K562 (cell line): Measurements from ENCODE around the gene INS. TPM values are rescaled to one million over a fixed set of nuclear protein-coding genes. Genes with fewer than 3 reads are reported as not detected.

ENCODE experiments used
- ATAC-seq: fragments of 200-7000 bp; cut with Tn5 transposase; 3 replicates; pipeline ENCODE4 v1.9.1; 2020; ENCODE audit warnings: moderate library complexity
- BruUV-seq: library from RNA; stranded (reverse); fragments of 400-500 nt; replicated peaks from 2 replicates; lab custom pipeline; 2021; lab: Mats Ljungman, UMichigan
- CTCF ChIA-PET: fragments of 300-600 bp; formaldehyde crosslinking; extraction: SDS; loops from one replicate; lab custom pipeline; 2021; ENCODE audit warnings: low intra/inter-chr PET ratio; lab: Yijun Ruan, JAX
- POLR2A ChIA-PET: fragments of 300-600, 350-650 bp; sonication (Branson Sonifier 250); formaldehyde crosslinking; extraction: SDS; loops from one replicate; lab custom pipeline; 2021; ENCODE audit warnings: antibody characterized with exemption, inconsistent platforms; lab: Yijun Ruan, JAX
- DNase-seq, 4 experiments: peaks; one replicate each; pipeline versions ENCODE4 v3.0.0 to v3.0.0-alpha.2; 2011 to 2018; ENCODE audit warnings: low spot score in 3 of 4, mixed read lengths in 3 of 4; ENCODE audit errors: extremely low read depth in 1 of 4
- FAIRE-seq: peaks from 2 replicates; lab custom pipeline; 2011; peaks lifted over from hg19 to GRCh38; lab: Jason Lieb, UNC
- H2AFZ ChIP-seq: 2 replicates; pipeline ENCODE4 v1.6.0; 2011; ENCODE audit warnings: low read depth, low read length, control low read depth, inconsistent platforms
- H3K27ac ChIP-seq: fragments of 200-600 bp; 3 replicates; pipeline ENCODE4 v1.8.0; 2011; ENCODE audit warnings: low read depth, mild to moderate bottlenecking, control low read depth, inconsistent platforms, low read length, moderate library complexity, mixed read lengths; ENCODE audit errors: extremely low read depth
- H3K27me3 ChIP-seq, 2 experiments: fragments of 300-600 bp in 1 of 2; 2 replicates in 1 of 2; 3 replicates in 1 of 2; pipeline versions ENCODE4 v1.6.0 to v1.8.0; 2011; ENCODE audit warnings: inconsistent platforms in 2 of 2, low read length in 2 of 2, mild to moderate bottlenecking in 1 of 2, mixed read lengths in 1 of 2, moderate library complexity in 1 of 2; ENCODE audit not compliant: control insufficient read depth in 2 of 2, insufficient read depth in 2 of 2
- H3K36me3 ChIP-seq: fragments of 300-600 bp; 3 replicates; pipeline ENCODE4 v1.8.0; 2011; ENCODE audit warnings: mild to moderate bottlenecking, low read length, inconsistent platforms; ENCODE audit not compliant: control insufficient read depth, insufficient read depth
- H3K4me1 ChIP-seq, 2 experiments: fragments of 200-600 bp in 1 of 2; replicated peaks in 1 of 2; 2 replicates in 1 of 2; 3 replicates in 1 of 2; pipeline versions ENCODE4 v1.5.1 to v1.8.0; 2011; ENCODE audit warnings: inconsistent platforms in 2 of 2, low read length in 2 of 2, mild to moderate bottlenecking in 1 of 2, mixed read lengths in 1 of 2, moderate library complexity in 1 of 2; ENCODE audit not compliant: control insufficient read depth in 2 of 2, insufficient read depth in 2 of 2
- H3K4me2 ChIP-seq: 2 replicates; pipeline ENCODE4 v1.6.1; 2011; ENCODE audit warnings: low read length, control low read depth, inconsistent platforms, mixed read lengths; ENCODE audit not compliant: insufficient read depth
- H3K4me3 ChIP-seq: fragments of 200-600 bp; sonication (generic), shearing (Covaris generic); 2 replicates; pipeline ENCODE4 v1.5.1; 2016; ENCODE audit warnings: control low read depth, inconsistent platforms
- H3K79me2 ChIP-seq: fragments of 200-600 bp; 3 replicates; pipeline ENCODE4 v1.8.0; 2011; ENCODE audit warnings: low read length, inconsistent platforms; ENCODE audit not compliant: control insufficient read depth, insufficient read depth
- H3K9ac ChIP-seq, 2 experiments: 2 replicates each; pipeline versions ENCODE4 v1.6.0 to v1.6.1; 2011; ENCODE audit warnings: low read depth in 2 of 2, low read length in 2 of 2, control low read depth in 1 of 2, inconsistent platforms in 1 of 2, mild to moderate bottlenecking in 1 of 2, mixed read lengths in 1 of 2; ENCODE audit not compliant: insufficient read depth in 1 of 2
- H3K9me1 ChIP-seq: one replicate; pipeline ENCODE4 v1.6.0; 2011; ENCODE audit warnings: inconsistent platforms, mild to moderate bottlenecking, low read length, moderate library complexity; ENCODE audit not compliant: control insufficient read depth, insufficient read depth
- H3K9me3 ChIP-seq: replicated peaks from 2 replicates; pipeline ENCODE4 v1.5.1; 2011; ENCODE audit warnings: low read depth, low read length, inconsistent platforms; ENCODE audit not compliant: control insufficient read depth, insufficient read depth
- H4K20me1 ChIP-seq: replicated peaks from 2 replicates; pipeline ENCODE4 v1.6.1; 2011; ENCODE audit warnings: low read length, inconsistent platforms, mixed read lengths; ENCODE audit not compliant: control insufficient read depth, insufficient read depth
- ATF7 ChIP-seq: fragments of 450-650 bp; IDR thresholded peaks from 2 replicates; pipeline ENCODE4 v1.7.1; 2014; ENCODE audit warnings: mild to moderate bottlenecking, moderate library complexity
- CBX2 ChIP-seq: fragments of 200-600 bp; sonication (generic); IDR thresholded peaks from one replicate; pipeline ENCODE4 v1.6.1; 2012; ENCODE audit warnings: mild to moderate bottlenecking, low read length, inconsistent platforms; ENCODE audit not compliant: insufficient read depth, poor library complexity, severe bottlenecking
- CEBPG ChIP-seq, 3 experiments: fragments of 200-800 bp in 1 of 3; sonication (Bioruptor generic) in 1 of 3; sonication (generic) in 1 of 3; formaldehyde crosslinking in 1 of 3; IDR thresholded peaks in 2 of 3; conservative IDR thresholded peaks in 1 of 3; 2 replicates each; pipeline versions ENCODE4 v1.6.1 to v1.8.0; 2016 to 2022; ENCODE audit warnings: missing compliant biosample characterization in 2 of 3, missing genetic modification characterization in 2 of 3, mild to moderate bottlenecking in 1 of 3, missing genetic modification reagents in 1 of 3
- ELF4 ChIP-seq: fragments of 450-650 bp; formaldehyde crosslinking; IDR thresholded peaks from 2 replicates; pipeline ENCODE4 v1.4.0; 2022; ENCODE audit warnings: missing genetic modification characterization
- FOSL1 ChIP-seq: fragments of 200-800 bp; sonication (Bioruptor generic); conservative IDR thresholded peaks from 2 replicates; pipeline ENCODE4 v1.6.1; 2016; ENCODE audit warnings: missing genetic modification characterization, missing compliant biosample characterization
- HDAC8 ChIP-seq: fragments of 450-650 bp; IDR thresholded peaks from 2 replicates; pipeline ENCODE4 v1.6.1; 2016; ENCODE audit warnings: mild to moderate bottlenecking, missing genetic modification characterization, moderate library complexity, missing compliant biosample characterization
- KDM5B ChIP-seq: fragments of 200-600 bp; sonication (generic); IDR thresholded peaks from 2 replicates; pipeline ENCODE4 v1.6.1; 2012; ENCODE audit warnings: low read depth, mild to moderate bottlenecking, moderate library complexity, low read length, control low read depth, inconsistent platforms; ENCODE audit not compliant: insufficient replicate concordance
- MTA3 ChIP-seq: fragments of 450-650 bp; formaldehyde crosslinking; IDR thresholded peaks from 2 replicates; pipeline ENCODE4 v1.6.1; 2017; ENCODE audit warnings: mild to moderate bottlenecking, borderline replicate concordance
- PRPF4 ChIP-seq: fragments of 200-400 bp; formaldehyde crosslinking; IDR thresholded peaks from one replicate; pipeline ENCODE4 v1.6.1; 2017; ENCODE audit warnings: low read length, low read depth, mild to moderate bottlenecking; ENCODE audit not compliant: insufficient read depth, poor library complexity, severe bottlenecking
- ZNF134 ChIP-seq: fragments of 250-450 bp; sonication (Bioruptor Pico); conservative IDR thresholded peaks from 2 replicates; pipeline ENCODE4 v1.4.0; 2020
- WGBS: fragments of 100-300 bp; shearing (Covaris generic); methylation state at CpG from one replicate; pipeline ENCODE4 v1.1.6; 2016; ENCODE audit warnings: low coverage, mixed read lengths; ENCODE audit not compliant: insufficient coverage; ENCODE audit errors: missing lambda C conversion rate; 5-methylcytosine and 5-hydroxymethylcytosine counted together
- in situ Hi-C: fragments of 300-500 bp; cut with MboI; formaldehyde crosslinking; loops from 4 replicates; pipeline ENCODE4 v1.15.0; 2018; ENCODE audit warnings: inconsistent platforms, mixed read lengths
- intact Hi-C: fragments of 100-400 bp; cut with micrococcal nuclease; formaldehyde crosslinking; loops from 2 replicates; pipeline ENCODE4 v1.14.2; 2022
- polyA plus RNA-seq, 8 experiments: library from polyadenylated mRNA; depleted of rRNA in 4 of 8; stranded (reverse) in 5 of 8; unstranded in 3 of 8; fragments of >200 nt; fragmentation: Nextera tagmentation in 2 of 8; fragmentation: Illumina TruSeq in 1 of 8; extraction: Ambion mirVana in 2 of 8; extraction: Trizol in 1 of 8; gene quantifications; 2 replicates each; pipeline versions ENCODE4 v1.2.1 to v1.2.3, GENCODE V29; 2011 to 2014; ENCODE audit warnings: inconsistent platforms in 1 of 8, missing spikeins in 1 of 8
- total RNA-seq, 7 experiments: library from RNA; depleted of rRNA in 6 of 7; stranded (reverse); fragments of >200 nt in 6 of 7; fragmentation: Illumina TruSeq in 2 of 7; extraction: Trizol in 2 of 7; gene quantifications; 2 replicates each; pipeline versions ENCODE4 v1.2.1 to v1.2.3, GENCODE V29; 2011 to 2021; ENCODE audit warnings: low replicate concordance in 1 of 7
- TF ChIP-seq, protein P1 (sequence below): sonication (generic); formaldehyde crosslinking; IDR thresholded peaks from 2 replicates; pipeline ENCODE4 v1.8.0; 2022; ENCODE audit warnings: mild to moderate bottlenecking, missing genetic modification reagents
- TF ChIP-seq, protein P2 (sequence below): fragments of 450-650 bp; IDR thresholded peaks from 2 replicates; pipeline ENCODE4 v1.7.1; 2018; ENCODE audit warnings: mild to moderate bottlenecking, low read depth; ENCODE audit not compliant: partially characterized antibody
- TF ChIP-seq, protein P3 (sequence below): fragments of 250-450 bp; sonication (Bioruptor Pico); IDR thresholded peaks from 2 replicates; pipeline ENCODE4 v1.8.0; 2021; ENCODE audit warnings: mild to moderate bottlenecking, moderate library complexity

INS gene
- total and polyA plus RNA-seq, 9 of the 15 experiments (the other 6 are each of a cell fraction or from before 2014, with no cell fraction given) = not detected

DNA sequence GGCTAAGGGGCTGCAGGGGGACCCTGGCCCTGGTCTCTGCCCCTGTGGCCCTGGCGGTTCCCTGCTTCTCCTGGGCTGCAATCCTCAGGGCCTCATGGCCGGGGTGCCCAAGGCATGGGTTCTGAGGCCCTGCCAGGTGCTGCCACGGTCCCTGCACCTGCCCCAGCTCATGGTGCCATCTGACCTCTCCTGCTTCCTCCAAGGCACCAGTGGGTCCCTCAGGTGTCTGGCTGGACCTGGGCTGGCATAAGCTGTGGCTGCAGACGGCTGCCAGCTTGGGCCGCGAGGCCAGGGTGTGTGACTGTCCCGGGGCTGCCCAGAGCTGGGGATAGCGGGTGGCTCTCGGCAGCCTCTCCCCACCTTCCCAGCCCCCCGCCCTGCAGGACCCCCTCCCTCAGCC lies 2.0 kb downstream of the INS start:
- Histone ChIP-seq H3K9ac (no peak overlapping the region), H3K4me2 (no peak overlapping the region), H4K20me1 (no peaks in the 10 kb centered on the region; the same call in 1 of the 2 replicates), H3K4me3 (no peak overlapping the region), H2AFZ (no peak overlapping the region), H3K4me1 (peaks cover 0 to 47% of the 10 kb centered on the region in 2 experiments; a peak in 2 of 5 replicates), H3K79me2 (no peaks in the 10 kb centered on the region), H3K27me3 (peaks cover 0 to 18% of the 10 kb centered on the region in 2 experiments; a peak in 3 of 5 replicates), H3K27ac (no peak overlapping the region), H3K9me1 (no peaks in the 10 kb centered on the region), H3K36me3 (no peaks in the 10 kb centered on the region), H3K9me3 (no peaks in the 10 kb centered on the region)
- POLR2A ChIA-PET = no interaction called here
- WGBS = 0% methylated on average over 2 of the region's 10 CpGs
- no peak for ATAC-seq
- in situ Hi-C loops (loop anchor here (10.0 kb wide), 2 partner anchors 304 to 464 kb away; partner anchors contain the start of genes KRTAP5-6 and LSP1), intact Hi-C loops (no loop called here)
- CTCF ChIA-PET = no interaction called here
- DNase-seq = no peak
- BruUV-seq = no TSS peak
- FAIRE-seq = no peak
- TF ChIP-seq KDM5B (no peak), MTA3 (no peak), HDAC8 (no peak), ZNF134 (CRISPR knock-in tag) (no peak), ELF4 (no peak), CEBPG (CRISPR knock-in tag; IDR thresholded peaks at IDR 0.05) (no peak), CEBPG (tag; conservative IDR thresholded peaks at IDR 0.05 in 1 of 2, IDR thresholded peaks at IDR 0.05 in 1 of 2) (no peak), PRPF4 (no peak), ATF7 (no peak), FOSL1 (no peak), CBX2 (no peak)
- TF ChIP-seq, protein P1, sequence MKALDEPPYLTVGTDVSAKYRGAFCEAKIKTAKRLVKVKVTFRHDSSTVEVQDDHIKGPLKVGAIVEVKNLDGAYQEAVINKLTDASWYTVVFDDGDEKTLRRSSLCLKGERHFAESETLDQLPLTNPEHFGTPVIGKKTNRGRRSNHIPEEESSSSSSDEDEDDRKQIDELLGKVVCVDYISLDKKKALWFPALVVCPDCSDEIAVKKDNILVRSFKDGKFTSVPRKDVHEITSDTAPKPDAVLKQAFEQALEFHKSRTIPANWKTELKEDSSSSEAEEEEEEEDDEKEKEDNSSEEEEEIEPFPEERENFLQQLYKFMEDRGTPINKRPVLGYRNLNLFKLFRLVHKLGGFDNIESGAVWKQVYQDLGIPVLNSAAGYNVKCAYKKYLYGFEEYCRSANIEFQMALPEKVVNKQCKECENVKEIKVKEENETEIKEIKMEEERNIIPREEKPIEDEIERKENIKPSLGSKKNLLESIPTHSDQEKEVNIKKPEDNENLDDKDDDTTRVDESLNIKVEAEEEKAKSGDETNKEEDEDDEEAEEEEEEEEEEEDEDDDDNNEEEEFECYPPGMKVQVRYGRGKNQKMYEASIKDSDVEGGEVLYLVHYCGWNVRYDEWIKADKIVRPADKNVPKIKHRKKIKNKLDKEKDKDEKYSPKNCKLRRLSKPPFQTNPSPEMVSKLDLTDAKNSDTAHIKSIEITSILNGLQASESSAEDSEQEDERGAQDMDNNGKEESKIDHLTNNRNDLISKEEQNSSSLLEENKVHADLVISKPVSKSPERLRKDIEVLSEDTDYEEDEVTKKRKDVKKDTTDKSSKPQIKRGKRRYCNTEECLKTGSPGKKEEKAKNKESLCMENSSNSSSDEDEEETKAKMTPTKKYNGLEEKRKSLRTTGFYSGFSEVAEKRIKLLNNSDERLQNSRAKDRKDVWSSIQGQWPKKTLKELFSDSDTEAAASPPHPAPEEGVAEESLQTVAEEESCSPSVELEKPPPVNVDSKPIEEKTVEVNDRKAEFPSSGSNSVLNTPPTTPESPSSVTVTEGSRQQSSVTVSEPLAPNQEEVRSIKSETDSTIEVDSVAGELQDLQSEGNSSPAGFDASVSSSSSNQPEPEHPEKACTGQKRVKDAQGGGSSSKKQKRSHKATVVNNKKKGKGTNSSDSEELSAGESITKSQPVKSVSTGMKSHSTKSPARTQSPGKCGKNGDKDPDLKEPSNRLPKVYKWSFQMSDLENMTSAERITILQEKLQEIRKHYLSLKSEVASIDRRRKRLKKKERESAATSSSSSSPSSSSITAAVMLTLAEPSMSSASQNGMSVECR (CRISPR knock-in tag) = no peak
- TF ChIP-seq, protein P2, sequence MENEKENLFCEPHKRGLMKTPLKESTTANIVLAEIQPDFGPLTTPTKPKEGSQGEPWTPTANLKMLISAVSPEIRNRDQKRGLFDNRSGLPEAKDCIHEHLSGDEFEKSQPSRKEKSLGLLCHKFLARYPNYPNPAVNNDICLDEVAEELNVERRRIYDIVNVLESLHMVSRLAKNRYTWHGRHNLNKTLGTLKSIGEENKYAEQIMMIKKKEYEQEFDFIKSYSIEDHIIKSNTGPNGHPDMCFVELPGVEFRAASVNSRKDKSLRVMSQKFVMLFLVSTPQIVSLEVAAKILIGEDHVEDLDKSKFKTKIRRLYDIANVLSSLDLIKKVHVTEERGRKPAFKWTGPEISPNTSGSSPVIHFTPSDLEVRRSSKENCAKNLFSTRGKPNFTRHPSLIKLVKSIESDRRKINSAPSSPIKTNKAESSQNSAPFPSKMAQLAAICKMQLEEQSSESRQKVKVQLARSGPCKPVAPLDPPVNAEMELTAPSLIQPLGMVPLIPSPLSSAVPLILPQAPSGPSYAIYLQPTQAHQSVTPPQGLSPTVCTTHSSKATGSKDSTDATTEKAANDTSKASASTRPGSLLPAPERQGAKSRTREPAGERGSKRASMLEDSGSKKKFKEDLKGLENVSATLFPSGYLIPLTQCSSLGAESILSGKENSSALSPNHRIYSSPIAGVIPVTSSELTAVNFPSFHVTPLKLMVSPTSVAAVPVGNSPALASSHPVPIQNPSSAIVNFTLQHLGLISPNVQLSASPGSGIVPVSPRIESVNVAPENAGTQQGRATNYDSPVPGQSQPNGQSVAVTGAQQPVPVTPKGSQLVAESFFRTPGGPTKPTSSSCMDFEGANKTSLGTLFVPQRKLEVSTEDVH = no peak
- TF ChIP-seq, protein P3, sequence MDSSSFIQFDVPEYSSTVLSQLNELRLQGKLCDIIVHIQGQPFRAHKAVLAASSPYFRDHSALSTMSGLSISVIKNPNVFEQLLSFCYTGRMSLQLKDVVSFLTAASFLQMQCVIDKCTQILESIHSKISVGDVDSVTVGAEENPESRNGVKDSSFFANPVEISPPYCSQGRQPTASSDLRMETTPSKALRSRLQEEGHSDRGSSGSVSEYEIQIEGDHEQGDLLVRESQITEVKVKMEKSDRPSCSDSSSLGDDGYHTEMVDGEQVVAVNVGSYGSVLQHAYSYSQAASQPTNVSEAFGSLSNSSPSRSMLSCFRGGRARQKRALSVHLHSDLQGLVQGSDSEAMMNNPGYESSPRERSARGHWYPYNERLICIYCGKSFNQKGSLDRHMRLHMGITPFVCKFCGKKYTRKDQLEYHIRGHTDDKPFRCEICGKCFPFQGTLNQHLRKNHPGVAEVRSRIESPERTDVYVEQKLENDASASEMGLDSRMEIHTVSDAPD (CRISPR knock-in tag) = no peak
